ENCODE measurements around the gene KCNC1.

The KCNC1 gene

GRCh38 chr11:17792161-17792560, 57.6 kb downstream of the KCNC1 start:
- DNase-seq (ENCODE audit: low spot score), result no peak

- no peak for DNase-seq (ENCODE audit: low spot score)
These were observed 59.1 kb downstream of the KCNC1 start for GRCh38 chr11:17793642-17794170.

- DNase-seq (ENCODE audit: low spot score), result no peak
These were observed 60.4 kb downstream of the KCNC1 start for GRCh38 chr11:17794981-17795380.

GRCh38 chr11:17796154-17796553, 61.6 kb downstream of the KCNC1 start:
- DNase-seq (ENCODE audit: low spot score), result no peak

GRCh38 chr11:17798253-17798652, 63.7 kb downstream of the KCNC1 start:
- no peak for DNase-seq (ENCODE audit: low spot score)

- no peak for DNase-seq (ENCODE audit: low spot score)
These were observed 64.1 kb downstream of the KCNC1 start for GRCh38 chr11:17798716-17799115.

- DNase-seq (ENCODE audit: low spot score), result no peak
These were observed 64.6 kb downstream of the KCNC1 start for GRCh38 chr11:17799147-17799546.

GRCh38 chr11:17801166-17801565, 66.6 kb downstream of the KCNC1 start:
- no peak for DNase-seq (ENCODE audit: low spot score)

GRCh38 chr11:17802491-17802890, 67.9 kb downstream of the KCNC1 start:
- no peak for DNase-seq (ENCODE audit: low spot score)

- DNase-seq (ENCODE audit: low spot score), result no peak
These were observed 69.3 kb downstream of the KCNC1 start for GRCh38 chr11:17803754-17804334.

GRCh38 chr11:17805043-17805442, 70.5 kb downstream of the KCNC1 start:
- DNase-seq (ENCODE audit: low spot score), result no peak

GRCh38 chr11:17805873-17806272, 71.3 kb downstream of the KCNC1 start:
- no peak for DNase-seq (ENCODE audit: low spot score)

GRCh38 chr11:17807034-17807433, 72.5 kb downstream of the KCNC1 start:
- peak; percentile 39 for DNase-seq (ENCODE audit: low spot score)

- no peak for DNase-seq (ENCODE audit: low spot score)
These were observed 75.5 kb downstream of the KCNC1 start for GRCh38 chr11:17810041-17810440.

- DNase-seq (ENCODE audit: low spot score), result peak; percentile 53
These were observed 76.2 kb downstream of the KCNC1 start for GRCh38 chr11:17810746-17811145.

GRCh38 chr11:17811352-17811751, 76.8 kb downstream of the KCNC1 start:
- no peak for DNase-seq (ENCODE audit: low spot score)

GRCh38 chr11:17812091-17812864, 77.7 kb downstream of the KCNC1 start:
- no peak for DNase-seq (ENCODE audit: low spot score)

GRCh38 chr11:17812865-17813187, 78.2 kb downstream of the KCNC1 start:
- no peak for DNase-seq (ENCODE audit: low spot score)

GRCh38 chr11:17813391-17814059, 78.9 kb downstream of the KCNC1 start:
- no peak for DNase-seq (ENCODE audit: low spot score)

GRCh38 chr11:17814546-17814945, 80.0 kb downstream of the KCNC1 start:
- DNase-seq (ENCODE audit: low spot score), result no peak

- DNase-seq (ENCODE audit: low spot score), result no peak
These were observed 81.8 kb downstream of the KCNC1 start for GRCh38 chr11:17816232-17816931.

GRCh38 chr11:17821648-17822400, 87.2 kb downstream of the KCNC1 start:
- peak; percentile 79 for DNase-seq (ENCODE audit: low spot score)

Measured in AG20443 (cell line).